PFSK-1 (cell line): ENCODE results near the gene RABGEF1.

Source experiments
- FOXP2 ChIP-seq: optimal IDR thresholded peaks from 2 replicates; pipeline ENCODE3; 2011; ENCODE audit warnings: borderline replicate concordance, control low read depth, inconsistent platforms; ENCODE audit not compliant: insufficient read depth; ENCODE audit errors: extremely low read length, extremely low read depth
- POLR2AphosphoS5 ChIP-seq: IDR thresholded peaks from 2 replicates; pipeline ENCODE4 v1.6.1; 2012; ENCODE audit warnings: low read depth, mild to moderate bottlenecking, control low read depth, low read length, moderate library complexity
- SIN3A ChIP-seq: IDR thresholded peaks from 2 replicates; pipeline ENCODE4 v1.6.1; 2012; ENCODE audit warnings: mild to moderate bottlenecking, low read length, moderate library complexity, borderline replicate concordance; ENCODE audit not compliant: insufficient read depth
- TF ChIP-seq, protein P1 (sequence below), 2 experiments: IDR thresholded peaks; 2 replicates each; pipeline versions ENCODE4 v1.6.1 to v1.8.0; 2011 to 2012; ENCODE audit warnings: low read depth in 2 of 2, low read length in 2 of 2, control low read depth in 1 of 2, inconsistent platforms in 1 of 2, mild to moderate bottlenecking in 1 of 2, moderate library complexity in 1 of 2; ENCODE audit not compliant: insufficient read depth in 1 of 2

DNA sequence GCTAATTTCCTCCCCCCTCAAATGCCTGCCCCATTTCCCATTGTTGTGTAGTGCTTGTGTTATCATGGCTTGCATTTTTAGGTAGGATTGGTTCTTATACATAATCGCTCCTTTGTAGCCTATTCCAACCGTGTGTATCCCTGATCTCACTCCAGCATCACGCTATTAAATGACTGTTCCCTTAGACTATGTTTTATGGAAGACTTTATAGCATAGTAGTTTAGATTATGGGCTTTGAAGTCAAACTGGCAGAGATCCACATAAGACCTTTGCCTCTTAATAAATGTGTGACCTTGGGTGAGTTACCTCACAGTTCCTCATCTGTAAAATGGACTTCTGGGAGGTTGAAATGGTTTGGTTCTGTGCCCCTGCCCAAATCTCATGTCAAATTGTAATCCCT, 5.4 kb upstream of the RABGEF1 start:
- TF ChIP-seq POLR2AphosphoS5 (no peak), SIN3A (no peak), FOXP2 (no peak)
- TF ChIP-seq, protein P1, sequence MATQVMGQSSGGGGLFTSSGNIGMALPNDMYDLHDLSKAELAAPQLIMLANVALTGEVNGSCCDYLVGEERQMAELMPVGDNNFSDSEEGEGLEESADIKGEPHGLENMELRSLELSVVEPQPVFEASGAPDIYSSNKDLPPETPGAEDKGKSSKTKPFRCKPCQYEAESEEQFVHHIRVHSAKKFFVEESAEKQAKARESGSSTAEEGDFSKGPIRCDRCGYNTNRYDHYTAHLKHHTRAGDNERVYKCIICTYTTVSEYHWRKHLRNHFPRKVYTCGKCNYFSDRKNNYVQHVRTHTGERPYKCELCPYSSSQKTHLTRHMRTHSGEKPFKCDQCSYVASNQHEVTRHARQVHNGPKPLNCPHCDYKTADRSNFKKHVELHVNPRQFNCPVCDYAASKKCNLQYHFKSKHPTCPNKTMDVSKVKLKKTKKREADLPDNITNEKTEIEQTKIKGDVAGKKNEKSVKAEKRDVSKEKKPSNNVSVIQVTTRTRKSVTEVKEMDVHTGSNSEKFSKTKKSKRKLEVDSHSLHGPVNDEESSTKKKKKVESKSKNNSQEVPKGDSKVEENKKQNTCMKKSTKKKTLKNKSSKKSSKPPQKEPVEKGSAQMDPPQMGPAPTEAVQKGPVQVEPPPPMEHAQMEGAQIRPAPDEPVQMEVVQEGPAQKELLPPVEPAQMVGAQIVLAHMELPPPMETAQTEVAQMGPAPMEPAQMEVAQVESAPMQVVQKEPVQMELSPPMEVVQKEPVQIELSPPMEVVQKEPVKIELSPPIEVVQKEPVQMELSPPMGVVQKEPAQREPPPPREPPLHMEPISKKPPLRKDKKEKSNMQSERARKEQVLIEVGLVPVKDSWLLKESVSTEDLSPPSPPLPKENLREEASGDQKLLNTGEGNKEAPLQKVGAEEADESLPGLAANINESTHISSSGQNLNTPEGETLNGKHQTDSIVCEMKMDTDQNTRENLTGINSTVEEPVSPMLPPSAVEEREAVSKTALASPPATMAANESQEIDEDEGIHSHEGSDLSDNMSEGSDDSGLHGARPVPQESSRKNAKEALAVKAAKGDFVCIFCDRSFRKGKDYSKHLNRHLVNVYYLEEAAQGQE (IDR thresholded peaks at IDR 0.05; ENCODE audit: insufficient read depth in 1 of 2, low read depth in 2 of 2, low read length in 2 of 2): no peak
